ENCODE data around the gene JAK2. TPM values are rescaled to one million over a fixed set of nuclear protein-coding genes. Genes with fewer than 3 reads are reported as not detected.

JAK2 gene
- total RNA-seq, 2 donors from 2014 or later, result 7.6 to 21.6 TPM

DNA sequence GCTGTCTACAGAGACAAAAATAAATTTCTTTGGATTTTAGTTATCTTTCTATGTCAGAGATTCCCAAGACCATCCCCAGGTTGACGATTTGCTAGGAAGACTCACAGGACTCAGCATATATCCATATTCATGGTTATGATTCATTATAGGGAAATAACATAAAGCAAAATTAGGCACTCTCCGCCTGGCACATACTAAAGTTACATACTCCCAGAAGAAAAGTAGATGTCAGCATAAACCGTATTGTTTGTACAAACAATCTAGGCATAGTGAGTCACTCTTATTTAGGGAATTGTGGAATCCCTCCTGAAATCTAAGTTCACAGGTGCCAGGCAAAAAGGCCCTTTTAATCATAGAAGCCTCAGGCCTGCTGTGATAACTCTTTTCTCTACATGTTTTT lies 137.4 kb downstream of the JAK2 start:
- Histone ChIP-seq H3K36me3 (peaks cover 35% of the 10 kb centered on the region), H3K27ac (no peak overlapping the region), H3K4me1 (no peaks in the 10 kb centered on the region), H3K27me3 (no peaks in the 10 kb centered on the region), H3K4me3 (no peak overlapping the region), H3K9me3 (no peaks in the 10 kb centered on the region)
- DNase-seq (ENCODE audit: low spot score), result no peak
- TF ChIP-seq, protein P1, sequence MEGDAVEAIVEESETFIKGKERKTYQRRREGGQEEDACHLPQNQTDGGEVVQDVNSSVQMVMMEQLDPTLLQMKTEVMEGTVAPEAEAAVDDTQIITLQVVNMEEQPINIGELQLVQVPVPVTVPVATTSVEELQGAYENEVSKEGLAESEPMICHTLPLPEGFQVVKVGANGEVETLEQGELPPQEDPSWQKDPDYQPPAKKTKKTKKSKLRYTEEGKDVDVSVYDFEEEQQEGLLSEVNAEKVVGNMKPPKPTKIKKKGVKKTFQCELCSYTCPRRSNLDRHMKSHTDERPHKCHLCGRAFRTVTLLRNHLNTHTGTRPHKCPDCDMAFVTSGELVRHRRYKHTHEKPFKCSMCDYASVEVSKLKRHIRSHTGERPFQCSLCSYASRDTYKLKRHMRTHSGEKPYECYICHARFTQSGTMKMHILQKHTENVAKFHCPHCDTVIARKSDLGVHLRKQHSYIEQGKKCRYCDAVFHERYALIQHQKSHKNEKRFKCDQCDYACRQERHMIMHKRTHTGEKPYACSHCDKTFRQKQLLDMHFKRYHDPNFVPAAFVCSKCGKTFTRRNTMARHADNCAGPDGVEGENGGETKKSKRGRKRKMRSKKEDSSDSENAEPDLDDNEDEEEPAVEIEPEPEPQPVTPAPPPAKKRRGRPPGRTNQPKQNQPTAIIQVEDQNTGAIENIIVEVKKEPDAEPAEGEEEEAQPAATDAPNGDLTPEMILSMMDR (IDR thresholded peaks at IDR 0.05), result no peak

GRCh38 chr9:5140151-5140550 lies 155.1 kb downstream of the JAK2 start:
- Histone ChIP-seq H3K4me1 (no peaks in the 10 kb centered on the region), H3K4me3 (no peak overlapping the region), H3K9me3 (peaks cover 0 to 27% of the 10 kb centered on the region in 2 donors), H3K27me3 (no peaks in the 10 kb centered on the region), H3K27ac (no peak overlapping the region), H3K36me3 (peaks cover 6% of the 10 kb centered on the region)
- DNase-seq (ENCODE audit: low spot score), result no peak
- TF ChIP-seq, protein P1 (IDR thresholded peaks at IDR 0.05), result no peak

- H3K9me3 ChIP-seq, result peaks cover 0 to 17% of the 10 kb centered on the region in 2 donors
- peaks cover 29% of the 10 kb centered on the region for H3K36me3 ChIP-seq
- H3K4me1 ChIP-seq, result no peaks in the 10 kb centered on the region
- no peak overlapping the region for H3K27ac ChIP-seq
- H3K27me3 ChIP-seq, result no peaks in the 10 kb centered on the region
- TF ChIP-seq, protein P1 (IDR thresholded peaks at IDR 0.05), result no peak
- no peak for DNase-seq (ENCODE audit: low spot score)
- no peak overlapping the region for H3K4me3 ChIP-seq
These were observed 159.1 kb downstream of the JAK2 start for GRCh38 chr9:5144217-5144616.

DNA sequence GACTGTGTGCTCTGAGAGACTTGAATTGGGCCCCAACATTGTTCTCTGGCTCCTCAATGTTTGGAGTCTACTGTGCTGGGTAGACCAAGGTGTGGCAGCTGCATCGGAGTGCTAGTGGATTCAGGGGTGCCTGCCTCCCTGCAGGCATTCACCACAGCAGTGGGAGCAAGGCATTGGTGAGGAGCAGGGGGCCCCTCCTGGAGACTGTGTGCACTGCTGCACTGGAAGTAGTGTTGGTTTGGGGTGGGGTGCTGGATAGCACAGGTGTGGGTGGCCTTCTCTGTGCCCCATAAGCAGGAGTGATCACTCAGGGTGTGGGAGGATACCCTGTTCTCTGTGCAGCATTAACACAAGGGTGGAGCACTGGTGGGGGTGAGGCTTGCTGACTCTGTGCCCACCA lies 161.2 kb downstream of the JAK2 start:
- H3K9me3 ChIP-seq, result peaks cover 0 to 26% of the 10 kb centered on the region in 2 donors
- no peaks in the 10 kb centered on the region for H3K27me3 ChIP-seq
- peaks cover 29% of the 10 kb centered on the region for H3K36me3 ChIP-seq
- no peak overlapping the region for H3K27ac ChIP-seq
- TF ChIP-seq, protein P1 (IDR thresholded peaks at IDR 0.05), result no peak
- DNase-seq (ENCODE audit: low spot score), result no peak
- no peak overlapping the region for H3K4me3 ChIP-seq
- H3K4me1 ChIP-seq, result no peaks in the 10 kb centered on the region

Other genes with a start within 250 kb of the JAK2 start
- 100 to 1,000 TPM; 109 to 201 TPM for gene AK3, start 244.1 kb upstream of the JAK2 start, total RNA-seq
- gene RCL1, start 192.3 kb upstream of the JAK2 start, total RNA-seq, result 1 to 10 TPM; 7.2 to 8.6 TPM
- not detected for gene INSL6, start 200.4 kb downstream of the JAK2 start, total RNA-seq
- not detected for gene INSL4, start 246.1 kb downstream of the JAK2 start, total RNA-seq

Measured in right atrium auricular region (tissue), 2 donors.